G401 (cell line): Measurements from ENCODE around the gene BATF2. TPM values are rescaled to one million over a fixed set of nuclear protein-coding genes. Genes with fewer than 3 reads are reported as not detected.
"Not testable (repeated sequence)": the region's sequence is repeated elsewhere in the genome, so short reads cannot be mapped to it uniquely, and the experiment has no call there.

Source experiments
- DNase-seq: peaks from one replicate; pipeline ENCODE4 v3.0.0-alpha.2; 2015; ENCODE audit warnings: low spot score
- in situ Hi-C: cut with HindIII; loops from 2 replicates; pipeline ENCODE4 v1.10.0; 2016; ENCODE audit warnings: low sequenced_read_pairs, mixed read lengths
- total RNA-seq: library from RNA; depleted of rRNA; stranded (reverse); fragments of >200 nt; shearing (Covaris generic); gene quantifications from 2 replicates; pipeline ENCODE4 v1.2.3, GENCODE V29; 2014; rRNA removed

Gene BATF2
- total RNA-seq, result 0.37 and 4.1 TPM in 2 replicates

GRCh38 chr11:64996710-64997380 lies at the start of gene BATF2:
Gene BATF2, minus strand, starts transcription at chr11:64996971. Its CDS starts 57 bp downstream, at chr11:64996914.
- DNase-seq, result peak; percentile 51
- in situ Hi-C loops, result no loop called here

- in situ Hi-C loops, result no loop called here
- no peak for DNase-seq
Measured at GRCh38 chr11:65045728-65046127, 49.0 kb upstream of the BATF2 start.

- in situ Hi-C loops, result no loop called here
- no peak for DNase-seq
Measured at GRCh38 chr11:65045061-65045460, 48.3 kb upstream of the BATF2 start.

GRCh38 chr11:65043881-65044501 lies 47.2 kb upstream of the BATF2 start:
- DNase-seq, result peak; percentile 27
- in situ Hi-C loops, result no loop called here

GRCh38 chr11:65042891-65043290 lies 46.1 kb upstream of the BATF2 start:
- in situ Hi-C loops, result no loop called here
- no peak for DNase-seq

GRCh38 chr11:65040847-65041622 lies 44.3 kb upstream of the BATF2 start, which contains the start of gene SAC3D1:
Gene SAC3D1, plus strand, starts transcription at chr11:65041210. Its CDS starts 83 bp downstream, at chr11:65041293.
- in situ Hi-C loops, result no loop called here
- peak; percentile 96 for DNase-seq

GRCh38 chr11:65040520-65040846 lies 43.7 kb upstream of the BATF2 start:
- DNase-seq, result no peak
- in situ Hi-C loops, result no loop called here

- in situ Hi-C loops, result no loop called here
- peak; percentile 71 for DNase-seq
Measured at GRCh38 chr11:65036931-65037330, 40.2 kb upstream of the BATF2 start.

GRCh38 chr11:65035579-65035978 lies 38.8 kb upstream of the BATF2 start:
- no peak for DNase-seq
- in situ Hi-C loops, result no loop called here

- in situ Hi-C loops, result no loop called here
- DNase-seq, result no peak
Measured at GRCh38 chr11:65034423-65034822, 37.7 kb upstream of the BATF2 start.

GRCh38 chr11:65032216-65032615 lies 35.4 kb upstream of the BATF2 start:
- in situ Hi-C loops, result no loop called here
- DNase-seq, result no peak

GRCh38 chr11:65027213-65028067 lies 30.7 kb upstream of the BATF2 start, which contains the start of gene SNX15:
Gene SNX15, plus strand, starts transcription at chr11:65027439. Its CDS starts 99 bp downstream, at chr11:65027538.
- in situ Hi-C loops, result no loop called here
- DNase-seq, result peak; percentile 99

- DNase-seq, result no peak
- in situ Hi-C loops, result no loop called here
Measured at GRCh38 chr11:65026810-65027209, 30.0 kb upstream of the BATF2 start.

GRCh38 chr11:65023502-65023901 lies 26.7 kb upstream of the BATF2 start:
- in situ Hi-C loops, DNase-seq: not testable (repeated sequence)

- in situ Hi-C loops, result no loop called here
- no peak for DNase-seq
Measured at GRCh38 chr11:65021509-65021908, 24.7 kb upstream of the BATF2 start.

- no peak for DNase-seq
- in situ Hi-C loops, result no loop called here
Measured at GRCh38 chr11:65021003-65021402, 24.2 kb upstream of the BATF2 start.

- in situ Hi-C loops, result no loop called here
- DNase-seq, result no peak
Measured at GRCh38 chr11:65019824-65020223, 23.1 kb upstream of the BATF2 start.

- no peak for DNase-seq
- in situ Hi-C loops, result no loop called here
Measured at GRCh38 chr11:65017937-65018336, 21.2 kb upstream of the BATF2 start.

GRCh38 chr11:65016705-65017104 lies 19.9 kb upstream of the BATF2 start:
- in situ Hi-C loops, result no loop called here
- no peak for DNase-seq
